HG02571 (cell line): ENCODE data around the gene C1orf74.

Experiments used
- ATAC-seq: cut with Tn5 transposase; IDR thresholded peaks from one replicate; pipeline ENCODE4 v1.9.1; 2021; ENCODE audit warnings: mild to moderate bottlenecking, moderate library complexity; ENCODE audit not compliant: unreplicated experiment

C1orf74 gene

DNA sequence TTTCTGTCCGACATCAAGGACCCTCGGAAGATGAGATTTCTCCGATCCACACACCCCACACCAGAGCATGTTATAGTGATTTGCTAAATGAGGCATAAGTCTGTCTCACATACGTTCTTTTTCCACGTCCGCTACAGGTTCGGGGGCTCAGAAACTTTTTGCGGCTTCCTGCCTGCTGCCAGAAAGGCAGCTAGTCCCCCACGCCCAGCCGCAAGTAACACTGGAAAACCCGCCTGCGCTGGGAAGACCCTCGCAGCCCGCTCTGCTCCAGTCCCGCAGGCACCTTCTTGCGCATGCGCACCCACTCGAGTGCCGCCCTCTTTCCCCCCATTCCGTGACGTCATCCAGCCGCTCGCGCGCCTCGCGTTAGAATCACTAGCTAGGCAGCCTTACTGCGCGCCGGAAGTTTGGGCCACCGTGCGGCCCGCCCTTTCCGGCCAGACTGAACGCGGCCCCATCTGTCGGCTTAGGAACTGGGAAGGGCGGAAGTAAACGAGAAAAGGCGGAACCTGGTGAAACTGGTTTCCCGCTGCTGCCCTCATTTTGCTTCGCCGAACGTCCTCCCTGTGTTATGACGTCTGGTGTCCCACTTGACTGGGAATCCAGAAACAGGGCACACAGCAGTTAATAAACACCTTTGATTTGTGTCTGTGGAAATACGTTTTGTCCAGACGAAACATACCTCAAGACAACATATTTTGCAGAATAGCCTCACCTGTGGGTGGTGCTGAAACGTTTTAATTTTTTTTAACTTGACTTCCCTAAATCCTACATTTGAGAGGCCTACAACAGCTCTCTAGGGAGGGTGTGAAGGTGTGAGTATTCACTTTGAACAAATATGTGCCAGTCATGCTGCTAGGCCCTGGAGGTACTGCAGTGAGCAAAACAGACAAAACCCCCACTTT is at the start of gene C1orf74:
TSS of gene C1orf74 (minus strand) at position 295 of the 905 bp plus-strand sequence. CDS start 925 bp downstream, outside the sequence.
- ATAC-seq, result peak; percentile 99

DNA sequence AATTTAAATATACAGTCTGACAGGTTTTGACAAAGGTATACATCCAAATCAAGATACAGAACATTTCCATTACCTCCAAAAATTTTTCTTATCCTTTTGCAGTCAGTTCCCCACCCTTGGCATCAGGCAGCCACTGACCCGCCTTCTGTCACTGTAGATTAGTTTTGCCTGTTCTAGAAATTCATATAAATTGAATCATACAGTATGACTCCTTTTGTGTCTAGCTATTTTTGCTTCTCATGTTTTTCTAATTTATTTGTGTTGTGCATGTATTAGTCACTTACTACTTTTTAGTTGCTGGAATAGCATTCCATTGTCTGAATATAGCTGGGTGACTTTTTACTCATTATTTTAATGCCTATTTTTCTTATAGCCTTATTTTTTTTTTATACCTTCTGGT is 47.3 kb upstream of the C1orf74 start:
- ATAC-seq, result no peak

DNA sequence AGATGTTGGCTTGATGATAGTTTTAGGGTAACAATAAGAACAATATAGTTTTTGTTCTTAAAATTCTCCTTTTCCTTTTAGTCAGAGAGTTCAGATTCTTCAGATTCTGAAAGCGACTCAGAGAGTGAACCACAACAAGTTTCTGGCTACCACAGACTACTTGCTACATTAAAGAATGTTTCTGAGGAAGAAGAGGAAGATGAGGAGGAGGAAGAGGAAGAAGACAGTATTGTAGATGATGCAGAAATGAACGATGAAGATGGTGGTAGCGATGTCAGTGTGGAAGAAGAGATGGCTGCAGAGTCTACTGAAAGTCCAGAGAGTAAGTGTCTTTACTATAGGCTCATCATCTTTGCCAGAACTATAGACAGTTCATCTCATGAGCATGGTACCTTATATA is 46.4 kb upstream of the C1orf74 start:
- ATAC-seq, result no peak

DNA sequence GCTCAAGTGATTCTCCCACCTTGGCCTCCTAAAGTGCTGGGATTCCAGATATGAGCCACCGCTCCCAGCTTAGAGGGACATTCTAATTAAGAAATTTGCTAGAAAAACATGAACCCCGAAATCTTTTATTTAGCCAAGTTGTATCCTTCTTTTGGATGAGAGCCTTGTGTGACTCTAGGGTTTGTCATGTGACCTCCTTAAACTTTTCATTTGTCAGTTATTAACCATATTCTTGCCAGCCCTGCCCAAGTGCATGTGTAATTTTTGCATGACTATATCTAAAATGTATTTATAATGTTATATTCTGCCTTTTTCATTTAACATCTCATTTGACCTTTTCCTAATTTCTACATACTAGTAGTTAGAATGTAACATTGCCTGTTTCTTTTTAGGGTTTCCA is 45.4 kb upstream of the C1orf74 start:
- no peak for ATAC-seq

DNA sequence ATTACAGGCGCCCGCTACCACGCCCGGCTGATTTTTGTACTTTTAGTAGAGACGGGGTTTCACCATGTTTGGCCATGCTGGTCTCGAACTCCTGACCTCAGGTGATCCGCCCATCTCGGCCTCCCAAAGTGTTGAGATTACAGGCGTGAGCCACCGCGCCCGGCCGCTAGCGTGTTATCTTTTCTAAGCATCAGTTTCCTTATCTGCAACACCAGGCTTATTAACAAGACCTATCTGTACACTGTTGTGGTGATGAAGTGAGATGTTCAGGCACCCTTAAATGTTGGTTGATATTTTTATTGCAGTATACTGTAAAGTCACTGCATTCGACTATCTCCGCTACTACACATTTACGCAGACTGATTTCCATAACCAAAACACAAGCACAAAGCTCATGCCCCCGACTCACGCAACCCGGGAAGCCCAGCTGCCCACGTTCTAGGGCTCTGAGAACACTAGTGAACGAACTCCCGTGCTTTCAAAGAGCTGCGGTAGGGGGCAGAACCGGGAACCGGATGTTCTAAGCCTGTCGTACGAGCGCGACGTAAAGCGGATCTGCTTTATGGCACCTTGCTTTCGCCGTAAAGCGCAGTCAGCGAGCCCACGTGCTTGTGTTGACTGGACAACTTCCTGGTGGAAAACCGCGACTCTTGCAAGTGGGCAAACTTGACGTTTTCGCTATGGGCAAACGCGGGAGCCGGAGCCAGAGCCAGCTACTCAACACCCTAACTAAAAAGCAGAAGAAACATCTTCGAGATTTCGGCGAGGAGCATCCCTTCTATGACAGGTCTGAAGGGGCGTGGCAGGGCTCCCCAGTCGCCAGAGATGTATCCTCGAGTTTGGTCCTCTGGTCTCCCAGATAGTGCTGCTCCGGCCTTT is 43.3 kb upstream of the C1orf74 start, which contains the start of gene UTP25:
TSS of gene UTP25 (plus strand) at position 589 of the 879 bp plus-strand sequence. CDS start at position 681, 92 bp downstream.
- ATAC-seq, result peak; percentile 91

DNA sequence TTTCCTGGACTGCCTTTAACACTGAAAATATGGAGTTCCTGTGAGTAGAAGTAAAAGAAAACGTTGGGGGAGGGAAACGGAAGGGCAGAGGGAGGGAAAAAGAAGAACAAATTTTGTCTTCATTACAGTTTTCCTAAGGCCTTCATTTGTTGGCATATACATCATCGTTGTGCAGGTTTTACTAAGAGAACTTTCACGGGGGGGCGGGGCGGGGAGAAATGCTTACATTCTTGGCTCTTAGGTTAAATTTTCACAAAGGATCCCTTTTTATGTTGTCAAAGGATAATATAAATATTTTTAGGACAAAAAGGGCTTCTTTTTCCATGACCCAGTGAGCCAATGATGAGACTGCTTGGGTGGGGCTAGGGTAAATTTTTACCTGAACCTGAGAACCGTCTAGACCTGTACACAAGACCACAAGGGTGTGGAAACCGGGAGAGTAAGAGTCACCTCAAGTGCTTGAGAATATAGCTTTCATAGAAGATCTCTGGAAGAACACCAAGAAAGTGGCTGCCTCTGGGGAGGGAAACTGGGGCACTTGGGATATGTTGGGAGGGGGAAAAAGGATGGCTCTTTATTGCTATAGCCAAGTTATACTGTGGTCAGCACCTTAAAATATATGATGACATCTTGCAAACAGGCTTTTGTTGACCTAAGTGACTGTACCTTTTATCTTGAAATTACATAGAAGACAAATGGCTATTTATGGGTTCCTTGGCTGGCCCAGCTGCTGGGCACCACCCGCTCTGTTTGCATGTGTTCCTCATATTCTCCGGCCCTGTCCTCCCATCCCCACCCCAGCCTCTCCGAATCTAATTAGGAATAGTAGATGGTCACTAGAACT is 41.5 kb upstream of the C1orf74 start:
- no peak for ATAC-seq

DNA sequence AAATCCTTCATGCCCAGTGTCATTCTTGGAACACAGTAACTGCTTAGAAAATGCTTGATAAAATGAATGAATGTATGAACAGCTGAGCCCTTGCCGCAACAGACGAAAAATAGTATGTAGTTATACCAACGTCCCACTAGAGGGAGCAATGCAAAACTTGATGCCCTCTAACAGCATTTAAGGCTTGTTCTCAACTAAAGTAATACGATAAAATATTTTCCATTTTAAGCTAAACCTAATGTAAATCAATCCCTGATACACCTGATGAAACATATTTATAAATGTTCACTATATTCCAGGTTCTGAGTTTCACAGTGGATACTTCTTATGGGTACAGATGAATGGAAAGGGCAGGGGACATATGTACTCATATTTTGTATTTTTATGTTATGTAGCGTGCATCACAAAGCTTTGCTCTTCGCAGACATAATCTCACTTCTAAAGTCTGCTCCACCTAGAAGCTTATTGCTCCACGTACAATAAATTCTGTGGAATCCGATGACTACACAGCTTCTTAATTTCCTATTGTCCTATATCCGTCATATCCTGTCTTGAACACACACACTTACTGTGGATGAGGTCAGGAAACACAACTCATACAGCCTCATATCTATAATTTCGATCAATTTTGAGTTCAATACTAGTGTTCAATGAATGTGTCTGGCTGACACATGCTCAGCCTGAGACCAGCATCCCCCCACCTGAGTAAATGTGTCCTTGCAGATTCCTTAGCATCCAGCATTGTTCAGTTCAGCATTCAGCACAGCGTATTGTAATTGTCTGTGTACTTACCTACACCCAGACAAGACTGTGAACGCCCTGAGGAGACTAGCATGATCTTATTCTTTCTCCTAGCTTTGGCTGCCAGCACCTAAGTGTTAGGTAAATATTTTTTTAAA is 39.0 kb upstream of the C1orf74 start:
- ATAC-seq, result no peak

DNA sequence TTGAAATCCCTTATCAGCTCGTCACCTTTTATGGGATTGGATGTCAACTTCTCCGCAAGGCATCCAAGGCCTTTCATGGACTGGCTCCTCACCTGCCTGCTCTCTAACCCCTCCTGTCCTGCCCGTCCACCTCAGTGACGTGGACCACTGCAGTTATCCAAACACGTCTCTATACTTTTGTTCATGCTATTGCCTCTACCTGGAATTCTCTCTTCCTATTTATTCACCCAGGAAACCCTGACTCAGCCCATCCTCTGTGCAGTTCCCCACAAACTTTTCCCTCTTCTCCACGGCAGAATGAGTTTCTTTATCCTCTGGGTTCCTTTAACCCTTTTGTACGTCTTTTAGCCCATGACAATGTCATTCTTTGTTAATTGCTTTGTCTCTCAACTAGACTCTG is 38.3 kb upstream of the C1orf74 start:
- no peak for ATAC-seq

DNA sequence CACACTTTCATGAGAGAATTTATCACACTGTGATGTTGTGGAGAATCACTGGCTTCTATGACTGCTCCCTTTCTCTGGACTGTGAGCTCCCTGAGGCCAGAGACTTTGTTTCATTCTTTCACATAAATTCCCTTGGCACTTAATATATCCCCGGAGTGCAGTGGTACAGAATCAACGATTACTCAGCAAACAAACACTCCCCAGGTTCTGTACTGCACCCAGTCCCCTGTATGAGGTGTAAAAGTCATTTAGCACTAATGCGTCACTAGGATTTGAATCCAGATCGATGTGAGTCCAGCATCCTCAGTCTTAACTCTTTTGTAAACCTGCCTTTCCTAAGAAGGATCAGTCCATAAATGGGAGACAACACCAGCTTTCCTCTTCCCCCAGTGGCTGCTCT is 36.6 kb upstream of the C1orf74 start:
- ATAC-seq, result no peak

DNA sequence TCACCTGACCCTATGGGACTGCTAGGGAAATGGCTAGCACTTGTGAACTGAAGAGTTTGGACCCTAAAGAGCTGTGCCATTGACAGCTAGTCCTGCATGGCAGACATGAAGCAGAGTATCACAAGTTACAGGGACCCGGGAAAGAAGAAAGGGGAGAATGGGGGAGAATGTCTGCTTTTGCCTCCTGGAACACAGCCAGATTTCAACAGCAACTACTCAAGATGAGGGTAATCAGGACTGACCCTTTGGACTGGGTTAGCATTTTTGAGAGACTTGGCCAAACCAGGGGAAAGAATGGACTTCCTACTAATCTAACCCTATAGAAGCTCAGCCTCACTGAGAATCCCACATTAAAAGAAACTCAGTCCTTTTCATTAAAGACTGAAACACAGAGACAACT is 34.7 kb upstream of the C1orf74 start:
- ATAC-seq, result no peak

DNA sequence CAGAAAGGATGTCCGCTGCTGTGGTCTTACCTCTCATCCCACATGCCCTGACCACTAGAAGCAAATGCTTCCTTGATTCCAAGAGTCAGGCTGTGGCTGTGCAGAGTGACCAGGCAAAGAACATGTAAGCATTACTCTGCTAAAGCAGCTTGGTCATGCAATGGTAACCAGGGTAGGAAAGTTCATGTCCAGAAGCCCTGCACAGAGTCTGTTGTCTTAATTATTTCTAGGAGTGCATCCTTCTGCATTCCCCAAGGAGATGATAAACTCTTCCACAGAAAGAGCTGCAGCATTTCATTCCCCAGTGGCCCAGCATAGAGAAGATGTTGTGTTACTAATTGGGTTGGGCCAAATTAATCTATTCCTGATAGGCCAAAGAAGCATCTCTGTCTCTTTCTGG is 33.3 kb upstream of the C1orf74 start:
- no peak for ATAC-seq

DNA sequence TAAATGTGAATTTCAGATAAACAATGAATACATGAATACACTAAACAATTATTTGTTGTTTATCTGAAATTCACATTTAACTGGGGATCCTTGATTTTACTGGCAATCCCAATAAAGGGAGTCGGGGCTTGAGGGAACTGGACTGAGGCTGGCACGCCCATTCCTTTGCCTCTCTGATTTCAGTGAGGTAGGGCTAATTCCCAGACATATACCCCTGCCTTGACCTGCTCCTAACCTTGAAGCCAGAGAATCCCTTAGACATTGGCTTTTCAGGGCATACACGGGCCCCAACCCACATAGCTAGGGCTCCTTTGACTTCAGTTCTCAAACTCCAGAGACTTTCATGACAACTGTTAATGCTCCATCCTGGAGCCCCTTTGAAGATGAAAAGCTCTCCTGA is 32.6 kb upstream of the C1orf74 start:
- no peak for ATAC-seq

DNA sequence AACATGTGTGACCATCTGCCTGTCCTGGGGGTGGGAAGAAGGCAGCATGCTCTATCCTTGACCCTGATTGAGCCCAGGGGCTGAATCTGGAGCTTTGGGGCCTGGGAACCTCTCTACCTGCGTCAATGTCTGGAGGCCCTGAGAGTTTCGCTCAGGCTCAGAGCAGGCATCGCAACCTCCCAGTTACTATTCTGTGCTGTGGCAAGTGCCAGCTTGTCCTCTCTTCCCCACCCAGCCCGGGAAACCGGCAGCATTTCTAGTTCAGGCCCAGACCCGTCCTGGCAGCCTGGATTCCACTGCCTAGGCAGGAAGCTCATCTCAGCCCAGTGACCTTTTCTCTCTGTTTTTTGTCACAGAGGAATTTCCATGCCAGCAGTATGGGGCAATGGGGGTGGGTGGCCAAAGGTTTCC is 31.6 kb upstream of the C1orf74 start:
- ATAC-seq, result no peak

DNA sequence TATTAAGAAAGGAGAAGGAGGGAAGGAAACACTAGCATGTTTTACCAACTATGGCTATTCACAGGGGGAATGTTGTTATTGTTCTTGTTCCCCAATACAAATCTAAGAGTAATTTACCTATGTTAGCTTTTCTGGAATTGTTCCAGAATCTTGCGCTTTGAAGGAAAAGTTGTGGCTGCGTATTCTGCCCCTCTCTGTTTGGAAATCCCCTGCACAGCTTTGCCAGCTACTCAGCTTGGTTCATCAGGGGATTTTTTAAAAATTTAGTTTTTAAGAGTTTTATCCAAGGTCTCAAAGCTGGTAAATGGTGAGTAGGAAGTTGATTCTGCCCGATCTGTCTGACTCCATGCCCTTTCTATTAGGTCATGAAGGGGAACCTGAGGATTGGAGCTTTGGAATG is 31.1 kb upstream of the C1orf74 start:
- no peak for ATAC-seq

DNA sequence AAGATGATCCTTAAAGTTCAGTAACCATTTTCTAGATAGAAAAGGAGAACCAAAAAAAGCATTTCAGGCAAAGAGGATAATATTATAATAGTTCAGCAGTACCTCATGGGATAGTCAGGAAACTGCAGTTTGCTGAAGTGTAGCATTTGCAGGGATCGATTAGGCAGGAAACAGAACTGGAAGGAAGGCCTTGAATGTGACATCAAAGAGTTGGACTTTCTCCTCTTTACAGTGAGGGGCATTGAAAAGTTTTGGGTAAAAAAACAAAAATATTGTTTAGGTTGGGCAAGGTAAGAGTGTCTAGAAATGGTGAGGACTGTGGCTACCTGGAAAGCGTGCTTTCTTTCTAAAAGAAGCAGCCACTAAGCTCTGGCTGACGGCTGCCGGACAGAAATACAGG is 29.5 kb upstream of the C1orf74 start:
- ATAC-seq, result no peak

DNA sequence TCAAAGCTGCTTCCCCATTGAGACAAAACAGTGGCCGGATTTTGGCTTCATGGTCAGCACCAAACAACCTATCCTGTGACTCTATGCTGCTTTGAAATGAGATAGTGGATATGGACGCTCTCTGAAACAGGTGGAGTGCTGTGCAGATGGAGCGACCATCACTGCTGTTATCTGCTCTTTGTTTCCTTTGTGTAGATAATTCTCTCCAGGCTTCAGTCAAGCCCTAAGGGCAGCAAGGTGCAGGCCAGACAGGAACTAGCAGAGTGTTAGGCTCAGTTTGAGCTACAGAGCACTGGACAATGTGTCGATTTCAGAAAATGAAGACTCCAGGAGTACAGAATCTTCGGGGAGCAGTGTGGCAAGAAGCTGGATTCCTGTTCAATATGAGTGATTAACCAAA is 26.4 kb upstream of the C1orf74 start:
- ATAC-seq, result no peak

DNA sequence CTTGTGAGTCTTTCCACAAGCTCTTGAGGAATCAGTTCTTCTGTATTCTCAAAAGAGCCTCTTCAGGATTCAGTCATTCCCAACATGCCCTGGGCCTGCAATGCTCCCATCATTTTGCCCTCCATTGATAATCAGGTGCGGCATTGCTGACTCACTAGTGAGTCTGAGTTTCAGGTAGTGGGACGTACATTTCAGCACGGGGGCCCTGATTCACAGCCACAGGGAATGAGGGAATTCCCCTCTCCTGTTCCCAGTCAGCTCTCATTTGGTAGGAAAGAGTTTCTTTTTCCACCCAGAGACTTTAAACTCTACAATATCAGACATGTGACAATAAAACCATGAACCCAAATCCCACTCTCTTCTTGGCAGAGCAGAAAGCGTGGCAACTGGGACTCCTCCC is 25.3 kb upstream of the C1orf74 start:
- no peak for ATAC-seq

DNA sequence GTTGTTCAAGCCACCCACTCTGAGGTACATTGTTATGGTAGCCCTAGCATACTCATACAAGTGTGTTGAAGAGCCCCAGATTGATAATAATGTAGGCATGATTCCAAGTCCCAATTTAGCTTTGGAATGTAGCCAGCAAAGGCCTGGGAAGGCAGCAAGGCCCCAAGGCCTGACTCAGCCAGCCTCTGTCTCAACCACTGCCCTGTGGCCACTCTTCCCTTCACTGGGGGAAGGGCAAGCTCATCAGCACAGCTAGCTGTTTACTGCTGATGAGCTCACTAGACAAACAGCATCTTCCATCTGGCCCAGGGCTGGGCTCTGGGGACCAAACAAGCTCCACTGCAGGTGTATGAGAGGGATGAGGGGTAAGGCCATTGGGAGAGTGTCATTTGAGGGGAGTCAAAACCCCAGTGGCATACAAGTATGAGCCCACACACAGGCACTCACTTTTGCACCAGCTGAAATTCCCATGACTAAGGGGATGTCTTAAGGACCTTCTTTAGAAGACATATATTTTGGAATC is 23.8 kb upstream of the C1orf74 start:
- no peak for ATAC-seq

DNA sequence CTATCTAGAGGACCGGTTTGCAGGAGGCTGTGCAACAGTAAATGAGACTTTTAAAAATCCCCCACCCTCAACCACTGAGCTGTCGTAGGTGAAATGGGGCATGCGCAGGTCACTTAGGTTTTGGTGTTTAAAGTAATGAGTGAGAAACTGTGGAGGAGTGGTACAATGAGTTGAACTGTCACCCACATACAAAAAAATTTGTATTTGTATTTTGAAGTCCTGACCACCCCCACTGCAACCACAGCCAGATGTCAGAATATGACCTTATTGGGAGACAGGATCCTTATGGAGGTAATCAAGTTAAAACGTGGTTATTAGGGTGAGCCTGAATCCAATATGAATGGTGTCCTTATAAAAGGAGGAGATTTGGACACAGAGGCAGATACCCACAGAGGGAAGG is 23.1 kb upstream of the C1orf74 start:
- ATAC-seq, result no peak
